Glomerular endothelial cell (primary cell): Measurements from ENCODE around the gene R3HDM2. TPM values are rescaled to one million over a fixed set of nuclear protein-coding genes. Genes with fewer than 3 reads are reported as not detected.

Source experiments
- DNase-seq: peaks from one replicate; pipeline ENCODE4 v3.0.0-alpha.2; 2011; ENCODE audit warnings: low read depth, low spot score; ENCODE audit errors: extremely low read depth
- total RNA-seq: library from RNA; depleted of rRNA; stranded (reverse); fragments of >200 nt; gene quantifications from 2 replicates; pipeline ENCODE4 v1.2.3, GENCODE V29; 2015

The R3HDM2 gene
- total RNA-seq, 1 donor from 2014 or later, result 18.6 TPM

- DNase-seq, result no peak
Observed at GRCh38 chr12:57208631-57209282, 222.1 kb downstream of the R3HDM2 start.

- no peak for DNase-seq
Observed at GRCh38 chr12:57207731-57208630, 222.9 kb downstream of the R3HDM2 start.

- no peak for DNase-seq
Observed at GRCh38 chr12:57205931-57206330, 224.9 kb downstream of the R3HDM2 start.

- no peak for DNase-seq
Observed at GRCh38 chr12:57205186-57205585, 225.7 kb downstream of the R3HDM2 start.

GRCh38 chr12:57204454-57204853 lies 226.4 kb downstream of the R3HDM2 start:
- DNase-seq, result no peak

GRCh38 chr12:57203791-57204190 lies 227.1 kb downstream of the R3HDM2 start:
- no peak for DNase-seq

Other genes with a start within 250 kb of the R3HDM2 start
- 0.05 and 2.5 TPM in 2 replicates for gene NXPH4, start 214.2 kb downstream of the R3HDM2 start, total RNA-seq
- 64.0 and 92.2 TPM in 2 replicates for gene SHMT2, start 201.3 kb downstream of the R3HDM2 start, total RNA-seq
- gene STAC3, start 179.9 kb downstream of the R3HDM2 start, total RNA-seq, result 0.18 and 0.58 TPM in 2 replicates
- gene INHBC, start 3.7 kb upstream of the R3HDM2 start, total RNA-seq, result not detected in 2 replicates
- gene INHBE, start 24.3 kb upstream of the R3HDM2 start, total RNA-seq, result not detected in 2 replicates
- gene GLI1, start 28.7 kb upstream of the R3HDM2 start, total RNA-seq, result 0.12 and 0.19 TPM in 2 replicates
- 0.18 and 0.24 TPM in 2 replicates for gene ARHGAP9, start 48.8 kb upstream of the R3HDM2 start, total RNA-seq
- gene MARS1, start 57.0 kb upstream of the R3HDM2 start, total RNA-seq, result 83.9 and 199 TPM in 2 replicates
- gene DDIT3, start 89.5 kb upstream of the R3HDM2 start, total RNA-seq, result 14.0 and 19.1 TPM in 2 replicates
- 28.4 and 31.7 TPM in 2 replicates for gene MBD6, start 91.8 kb upstream of the R3HDM2 start, total RNA-seq
- gene DCTN2, start 116.1 kb upstream of the R3HDM2 start, total RNA-seq, result 227 and 287 TPM in 2 replicates
- 0.06 and 0.10 TPM in 2 replicates for gene KIF5A, start 119.0 kb upstream of the R3HDM2 start, total RNA-seq
- gene PIP4K2C, start 160.1 kb upstream of the R3HDM2 start, total RNA-seq, result 7.3 and 9.9 TPM in 2 replicates
- gene DTX3, start 173.8 kb upstream of the R3HDM2 start, total RNA-seq, result 4.2 and 4.8 TPM in 2 replicates
- 1.4 and 2.0 TPM in 2 replicates for gene ARHGEF25, start 180.4 kb upstream of the R3HDM2 start, total RNA-seq
- 1.1 and 2.9 TPM in 2 replicates for gene B4GALNT1, start 202.2 kb upstream of the R3HDM2 start, total RNA-seq